HT-29 (cell line): ENCODE measurements around the gene CEBPZ. TPM values are rescaled to one million over a fixed set of nuclear protein-coding genes. Genes with fewer than 3 reads are reported as not detected.
"Not testable (repeated sequence)": the region's sequence is repeated elsewhere in the genome, so short reads cannot be mapped to it uniquely, and the experiment has no call there.

Experiments used
- DNase-seq: peaks from one replicate; pipeline ENCODE4 v3.0.0-alpha.2; 2015; ENCODE audit warnings: low spot score
- total RNA-seq: library from RNA; depleted of rRNA; stranded (reverse); fragments of >200 nt; shearing (Covaris generic); gene quantifications from 2 replicates; pipeline ENCODE4 v1.2.3, GENCODE V29; 2014; rRNA removed

Gene CEBPZ
- 23.0 and 27.0 TPM in 2 replicates for total RNA-seq

DNA sequence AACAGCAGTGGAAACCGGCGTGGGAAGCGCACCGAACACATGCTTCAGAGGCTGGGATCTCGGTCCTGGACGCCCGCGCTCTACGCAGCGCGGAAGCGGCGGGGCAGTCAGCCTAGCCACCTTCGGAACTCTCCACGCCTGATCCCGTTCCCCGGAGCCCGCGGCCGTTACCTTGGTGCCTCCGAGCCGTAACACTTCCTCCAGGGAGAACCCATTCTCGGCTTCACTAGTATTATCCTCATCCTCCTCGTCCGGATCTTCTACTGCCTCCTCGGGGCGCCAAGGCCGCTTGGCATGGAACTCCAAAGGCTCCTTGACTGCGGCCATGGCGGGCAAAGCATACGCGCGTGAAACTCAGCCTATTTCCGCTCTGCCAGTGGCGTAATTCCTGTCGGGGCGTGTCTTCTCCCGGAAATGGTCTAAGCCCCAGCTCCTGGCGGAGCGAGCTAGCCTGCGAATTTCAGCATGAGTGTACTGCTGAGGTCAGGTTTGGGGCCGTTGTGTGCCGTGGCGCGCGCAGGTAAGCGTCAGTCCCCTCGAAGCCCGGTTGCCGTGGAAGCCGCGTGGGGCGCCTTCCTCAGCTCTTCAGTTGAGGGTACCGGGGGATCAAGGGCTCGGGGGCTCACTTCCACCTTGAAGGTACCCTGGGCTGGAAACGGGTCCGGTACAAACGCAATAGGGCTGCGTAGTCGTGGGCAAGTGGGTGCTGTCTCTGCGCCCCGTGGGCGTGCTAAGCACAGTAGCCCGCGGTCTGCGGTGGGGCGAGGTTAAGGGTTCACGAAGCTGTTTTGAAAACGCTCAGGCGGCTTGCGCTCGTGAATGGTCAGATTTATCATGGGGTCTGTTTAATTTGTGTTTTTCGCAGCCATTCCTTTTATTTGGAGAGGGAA, at the start of gene CEBPZ, which contains the start of gene NDUFAF7:
Gene CEBPZ (minus strand): TSS at position 356 of the 890 bp plus-strand sequence. CDS start 29 bp downstream, at position 327.
Gene NDUFAF7 (plus strand): TSS at position 418 of the 890 bp plus-strand sequence. CDS start 48 bp downstream, at position 466.
- DNase-seq, result peak; percentile 93

GRCh38 chr2:37276291-37276690, 44.9 kb upstream of the CEBPZ start:
- no peak for DNase-seq

GRCh38 chr2:37274359-37274965, 43.1 kb upstream of the CEBPZ start:
- DNase-seq, result no peak

- DNase-seq, result no peak
Measured at GRCh38 chr2:37271376-37272067, 40.1 kb upstream of the CEBPZ start.

- no peak for DNase-seq
Measured at GRCh38 chr2:37268111-37268510, 36.7 kb upstream of the CEBPZ start.

DNA sequence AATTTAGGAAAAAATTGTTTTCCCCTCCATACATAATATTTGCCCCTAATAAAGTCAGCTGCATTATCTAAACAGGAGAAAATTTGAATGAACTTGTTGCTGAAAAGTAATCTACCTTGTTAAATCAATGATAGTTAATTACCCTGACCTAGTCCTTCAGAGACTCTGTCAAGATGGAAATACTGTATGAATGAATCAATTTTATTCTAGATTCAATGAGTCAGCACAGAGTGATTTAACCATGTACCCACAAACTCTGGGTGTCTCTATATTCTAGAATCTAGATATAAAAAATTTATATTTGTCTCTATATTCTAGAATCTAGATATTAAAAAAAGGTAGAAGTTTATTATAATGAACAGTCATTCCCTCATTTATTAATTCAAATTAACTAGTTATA, 36.3 kb upstream of the CEBPZ start:
- no peak for DNase-seq

DNA sequence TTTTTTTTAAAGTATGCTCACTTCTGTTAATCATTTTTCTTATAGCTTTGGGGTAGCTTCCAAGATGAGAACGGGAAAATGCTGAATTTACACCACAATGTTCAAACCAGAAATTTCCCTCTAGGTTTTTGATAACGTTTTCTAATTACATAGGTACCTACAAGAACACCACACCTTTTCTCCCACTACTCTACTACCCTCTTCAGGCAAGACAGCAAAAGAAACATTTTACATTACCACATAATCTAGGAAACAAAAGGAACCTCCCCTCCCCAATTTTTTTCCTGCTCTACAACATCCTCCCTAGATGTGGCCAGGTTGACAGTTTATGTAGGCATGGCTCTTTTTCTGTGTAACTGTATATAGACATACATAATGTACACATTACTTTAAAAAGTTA, 32.4 kb upstream of the CEBPZ start:
- no peak for DNase-seq

DNA sequence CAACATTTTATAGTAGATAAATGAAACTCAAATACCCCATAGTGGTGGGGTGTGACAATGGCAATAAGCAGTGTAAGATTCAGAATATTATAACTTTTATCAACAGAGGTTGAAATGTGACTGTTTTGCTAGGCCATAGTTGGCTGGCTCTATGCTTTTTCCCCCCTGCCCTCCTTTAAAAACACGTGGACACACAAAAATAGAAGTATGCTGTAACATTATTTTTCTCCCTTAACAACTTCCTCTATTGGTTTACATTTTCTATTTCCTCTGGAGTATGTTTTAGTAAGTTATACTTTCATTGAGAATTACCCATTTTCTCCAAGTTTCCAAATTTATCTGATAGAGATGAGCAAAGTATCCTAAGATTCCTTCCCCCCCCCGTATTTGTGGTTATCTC, 31.1 kb upstream of the CEBPZ start:
- no peak for DNase-seq

DNA sequence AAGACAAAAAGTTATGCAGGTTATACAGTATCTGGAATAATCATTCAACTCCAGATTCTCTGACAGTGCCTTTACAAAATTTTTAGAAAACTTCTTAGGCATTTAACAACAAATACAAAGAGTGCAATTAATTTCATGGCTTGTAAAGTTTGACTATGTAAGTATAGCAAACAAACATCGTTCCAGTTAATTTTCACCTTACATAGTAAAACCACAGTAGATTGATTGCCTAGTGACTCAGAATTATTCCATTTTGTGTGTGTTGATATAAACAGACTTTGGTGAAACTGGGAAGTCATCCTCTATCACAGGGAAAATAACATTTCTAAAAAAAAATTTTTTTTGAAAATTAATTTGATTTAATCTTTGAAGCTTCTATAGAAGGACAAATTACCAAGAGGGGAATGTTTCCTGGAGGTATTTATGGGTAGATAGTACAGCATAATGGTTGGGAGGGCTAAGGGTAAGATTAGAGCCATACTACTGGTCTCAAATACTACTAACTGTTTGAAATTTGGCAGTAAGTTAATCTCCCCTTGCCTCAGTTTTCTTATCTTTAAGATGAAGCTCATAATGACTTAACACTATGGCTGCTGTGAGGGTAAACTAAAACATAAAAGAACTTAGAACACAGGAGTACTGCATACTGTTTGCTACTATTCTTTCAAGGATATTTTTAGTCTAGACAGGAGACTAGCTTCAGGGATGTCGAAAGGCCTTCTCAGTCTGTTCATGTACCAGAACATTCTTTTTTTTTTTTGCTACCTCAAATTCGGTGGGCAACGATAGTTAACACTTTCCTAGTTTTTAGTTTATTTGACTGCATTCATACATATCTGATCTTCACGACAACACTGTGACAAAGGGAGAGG, 19.7 kb upstream of the CEBPZ start:
- DNase-seq, result no peak

- DNase-seq, result no peak
Measured at GRCh38 chr2:37246205-37246604, 14.8 kb upstream of the CEBPZ start.

GRCh38 chr2:37244755-37245154, 13.4 kb upstream of the CEBPZ start:
- no peak for DNase-seq

DNA sequence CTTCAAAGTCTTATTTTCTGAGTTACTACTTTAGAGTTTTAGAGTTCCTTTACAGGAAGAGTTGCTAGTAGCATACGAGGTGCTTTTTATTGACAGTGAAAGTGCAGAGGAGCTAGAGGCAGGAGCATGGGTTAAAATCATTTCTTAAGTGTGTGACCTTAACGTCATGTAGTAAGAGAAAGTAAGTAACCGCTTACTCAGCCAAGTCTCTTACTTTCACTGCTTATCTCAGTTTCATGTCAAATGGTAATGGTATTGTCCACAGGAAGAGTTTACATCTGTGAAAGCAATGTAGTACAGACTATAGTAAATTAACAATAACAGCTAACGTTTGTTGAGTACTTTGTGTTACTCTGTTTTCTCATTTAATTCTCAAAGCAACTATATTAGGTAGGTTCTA, 12.6 kb upstream of the CEBPZ start:
- DNase-seq, result no peak

- no peak for DNase-seq
Measured at GRCh38 chr2:37243435-37243834, 12.0 kb upstream of the CEBPZ start.

DNA sequence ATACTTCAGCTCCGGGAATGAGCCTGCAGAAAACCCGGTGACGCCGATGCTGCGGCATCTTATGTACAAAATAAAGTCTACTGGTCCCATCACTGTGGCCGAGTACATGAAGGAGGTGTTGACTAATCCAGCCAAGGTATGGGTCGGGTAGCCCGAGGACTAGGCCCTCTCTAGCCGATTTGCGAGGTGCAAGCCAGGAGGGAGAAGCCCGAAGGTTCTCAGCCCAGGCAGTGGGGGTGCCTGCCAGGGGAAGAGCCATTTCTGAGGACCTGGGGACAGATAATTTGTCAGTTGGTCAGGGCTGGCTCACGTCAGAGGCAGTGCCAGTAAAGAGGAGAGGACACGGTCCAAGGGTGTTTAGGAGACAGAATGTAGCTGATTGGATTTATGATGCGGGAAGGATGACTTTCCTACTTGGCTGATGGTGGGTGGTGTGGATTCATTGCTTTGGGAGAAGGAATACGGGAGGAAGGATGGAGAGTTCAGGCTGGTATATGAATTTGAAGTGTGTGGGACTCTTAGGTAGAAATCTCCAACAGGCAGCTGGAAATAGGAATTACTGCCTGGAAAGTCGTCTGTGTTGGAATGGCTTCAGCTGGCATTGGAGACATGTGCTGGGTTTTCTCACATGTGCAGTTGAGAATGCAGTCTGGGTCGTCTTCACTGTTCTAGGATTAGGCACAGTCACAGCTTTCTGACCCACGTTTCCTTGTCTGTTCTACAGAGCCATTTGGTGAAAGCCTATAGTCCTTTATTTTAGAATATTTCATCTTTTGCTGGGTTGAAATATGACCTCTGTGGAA, 936 bp upstream of the CEBPZ start:
- peak; percentile 49 for DNase-seq

- DNase-seq, result peak; percentile 43
Measured at GRCh38 chr2:37230581-37230980, 815 bp downstream of the CEBPZ start.

DNA sequence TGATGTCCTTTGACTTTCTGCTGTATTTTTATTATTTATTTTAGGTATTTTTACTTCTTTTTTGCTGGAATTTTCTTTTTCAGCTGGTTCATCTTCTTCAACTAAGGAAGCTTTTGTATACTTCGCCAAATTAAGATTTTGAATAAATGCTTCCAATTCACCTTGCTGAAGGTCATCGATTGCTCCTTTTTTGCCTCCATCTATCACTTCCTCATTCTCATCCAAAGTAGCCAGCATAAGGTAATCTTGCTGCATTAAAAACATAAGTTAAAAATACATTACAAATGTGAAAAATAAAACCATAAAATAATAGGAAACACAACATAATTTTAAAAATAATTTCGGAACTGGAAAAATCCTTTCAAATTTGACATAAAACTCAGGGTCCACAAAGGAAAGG, 2.6 kb downstream of the CEBPZ start:
- DNase-seq, result no peak

GRCh38 chr2:37226863-37227262, 4.5 kb downstream of the CEBPZ start:
- no peak for DNase-seq

GRCh38 chr2:37225129-37225528, 6.3 kb downstream of the CEBPZ start:
- DNase-seq, result not testable (repeated sequence)

- DNase-seq, result no peak
Measured at GRCh38 chr2:37224063-37224462, 7.3 kb downstream of the CEBPZ start.

DNA sequence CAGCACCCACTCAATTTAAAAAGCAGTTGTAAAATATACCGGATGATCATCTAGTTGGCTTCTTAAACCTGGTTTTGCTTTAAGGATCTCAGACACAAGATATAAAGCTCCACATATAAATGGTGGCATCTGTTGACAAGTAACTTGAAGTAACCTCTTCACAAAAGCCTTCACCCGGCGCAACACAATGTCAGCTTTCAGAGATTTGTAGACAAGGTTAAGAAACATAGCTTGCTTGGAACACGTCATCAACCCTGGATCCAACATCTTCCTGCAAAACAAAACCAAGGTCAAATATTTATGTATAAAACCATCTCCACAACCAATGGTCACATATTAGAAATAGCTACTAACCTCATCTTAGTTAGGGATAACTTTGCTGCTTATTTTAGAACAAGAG, 8.3 kb downstream of the CEBPZ start:
- DNase-seq, result no peak
